ENCODE measurements around the gene ARHGAP23.
"Not testable (repeated sequence)": the region's sequence is repeated elsewhere in the genome, so short reads cannot be mapped to it uniquely, and the experiment has no call there.

Gene ARHGAP23

GRCh38 chr17:38461683-38462082 is 33.4 kb downstream of the ARHGAP23 start:
- DNase-seq, result no peak

DNA sequence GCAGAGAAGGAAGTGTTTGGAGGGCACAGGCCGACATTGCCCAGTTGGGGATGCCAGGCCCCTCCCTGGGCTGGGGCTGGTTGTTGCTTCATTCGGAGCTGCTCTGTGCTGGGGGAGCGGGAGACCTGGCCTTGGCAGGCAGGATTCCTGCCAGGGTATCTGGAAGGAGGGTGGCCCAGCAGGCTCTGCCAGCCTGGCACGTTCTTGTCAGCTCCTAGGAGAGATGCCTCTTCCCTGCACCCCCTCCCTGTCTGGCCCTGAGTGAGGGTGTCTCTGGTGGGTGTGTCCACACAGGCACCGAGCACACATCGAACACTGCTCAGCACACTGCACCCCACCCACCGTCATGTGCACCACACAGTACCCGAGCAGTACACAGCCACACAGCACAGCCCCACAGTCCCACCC is 35.2 kb downstream of the ARHGAP23 start:
- no peak for DNase-seq

DNA sequence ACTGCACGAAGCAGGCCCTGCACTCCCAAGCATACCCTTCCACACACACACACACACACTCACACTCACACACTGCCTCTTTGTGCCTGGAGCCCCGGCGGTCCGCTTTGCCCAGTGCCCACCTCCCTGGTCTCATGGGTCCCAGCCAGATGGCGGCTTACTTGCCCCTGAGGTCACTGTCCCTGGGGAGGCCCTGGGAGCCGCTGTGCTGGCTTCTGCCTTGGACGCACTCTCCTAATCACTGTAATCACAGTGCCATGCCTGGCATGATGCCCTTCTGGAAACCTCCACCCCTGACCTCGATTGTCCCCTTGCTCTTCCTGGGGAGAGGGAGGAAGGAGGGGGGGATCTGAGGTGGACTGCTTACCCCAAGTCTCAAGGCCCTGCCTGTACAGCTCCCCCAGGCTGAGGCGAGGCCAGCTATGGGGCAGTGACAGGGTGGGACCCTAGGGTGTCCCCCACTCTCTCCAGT is 36.0 kb downstream of the ARHGAP23 start:
- DNase-seq, result no peak

GRCh38 chr17:38464723-38465390 is 36.6 kb downstream of the ARHGAP23 start:
- no peak for DNase-seq

GRCh38 chr17:38465391-38466345 is 37.4 kb downstream of the ARHGAP23 start:
- DNase-seq, result no peak

DNA sequence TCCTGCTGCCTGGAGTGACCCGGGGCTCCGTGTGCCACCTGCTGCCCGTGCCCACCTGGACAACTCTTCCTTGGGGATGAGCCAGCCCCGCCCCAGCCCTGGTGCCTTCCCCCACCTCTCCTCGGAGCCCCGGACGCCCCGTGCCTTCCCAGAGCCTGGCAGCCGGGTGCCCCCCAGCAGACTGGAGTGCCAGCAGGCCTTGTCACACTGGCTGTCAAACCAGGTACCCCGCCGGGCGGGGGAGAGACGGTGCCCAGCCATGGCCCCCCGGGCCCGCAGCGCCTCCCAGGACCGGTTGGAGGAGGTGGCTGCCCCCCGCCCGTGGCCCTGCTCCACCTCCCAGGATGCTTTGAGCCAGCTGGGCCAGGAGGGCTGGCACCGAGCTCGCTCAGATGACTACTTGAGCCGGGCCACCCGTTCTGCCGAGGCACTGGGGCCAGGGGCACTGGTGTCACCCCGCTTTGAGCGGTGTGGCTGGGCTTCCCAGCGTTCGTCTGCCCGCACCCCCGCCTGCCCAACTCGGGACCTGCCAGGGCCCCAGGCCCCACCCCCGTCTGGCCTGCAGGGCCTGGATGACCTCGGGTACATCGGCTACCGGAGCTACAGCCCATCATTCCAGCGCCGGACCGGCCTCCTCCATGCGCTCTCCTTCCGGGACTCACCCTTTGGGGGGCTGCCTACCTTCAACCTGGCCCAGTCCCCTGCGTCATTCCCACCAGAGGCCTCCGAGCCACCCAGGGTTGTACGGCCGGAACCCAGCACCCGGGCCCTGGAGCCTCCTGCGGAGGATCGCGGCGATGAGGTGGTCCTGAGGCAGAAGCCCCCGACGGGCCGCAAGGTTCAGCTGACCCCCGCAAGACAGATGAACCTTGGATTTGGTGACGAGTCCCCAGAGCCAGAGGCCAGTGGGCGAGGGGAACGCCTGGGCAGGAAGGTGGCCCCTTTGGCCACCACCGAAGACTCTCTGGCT is 38.4 kb downstream of the ARHGAP23 start:
- DNase-seq, result no peak

- no peak for DNase-seq
Observed at GRCh38 chr17:38467491-38467890, 39.2 kb downstream of the ARHGAP23 start.

GRCh38 chr17:38469875-38470274 is 41.6 kb downstream of the ARHGAP23 start:
- DNase-seq, result no peak

DNA sequence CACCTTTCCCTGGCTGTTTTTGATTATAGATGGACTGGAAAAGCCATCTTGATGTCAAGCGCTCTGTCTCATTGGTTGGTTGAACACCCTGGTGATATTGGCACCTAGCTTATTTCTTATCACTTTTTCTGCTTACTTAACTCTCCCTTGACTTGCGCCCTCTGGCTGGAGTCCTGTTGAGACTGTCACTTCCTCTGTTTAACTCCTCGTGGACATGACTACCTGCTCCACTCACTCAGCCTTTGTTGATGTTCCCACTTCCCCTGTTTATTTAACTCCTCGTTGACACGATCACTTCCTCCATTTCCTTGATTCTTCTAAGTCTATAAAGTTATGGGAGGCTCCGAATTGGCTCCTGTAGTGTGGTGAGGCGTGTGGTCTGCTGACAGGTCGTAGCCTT is 43.0 kb downstream of the ARHGAP23 start:
- DNase-seq, result not testable (repeated sequence)

DNA sequence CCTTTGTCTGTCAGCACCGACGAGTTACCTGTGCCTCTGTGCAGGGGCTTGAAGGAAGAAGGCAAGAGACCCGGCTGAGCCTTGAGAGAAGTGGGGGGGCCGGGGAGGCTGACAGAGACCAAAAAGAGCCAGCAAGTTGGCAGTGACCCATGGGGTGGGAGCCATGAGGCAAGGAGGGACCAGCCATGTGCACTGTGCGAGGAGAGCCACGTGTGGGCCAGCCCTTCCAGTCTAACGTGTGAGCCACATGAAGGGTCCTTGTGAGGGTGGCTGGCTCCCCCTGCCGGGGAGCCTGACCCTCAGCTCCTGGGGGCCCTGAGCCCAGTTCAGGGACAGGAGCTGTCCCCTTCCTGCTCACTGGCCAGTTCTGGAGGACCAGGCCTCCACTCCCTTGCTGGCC is 46.4 kb downstream of the ARHGAP23 start:
- not testable (repeated sequence) for DNase-seq

GRCh38 chr17:38476549-38476948 is 48.3 kb downstream of the ARHGAP23 start:
- DNase-seq, result no peak

DNA sequence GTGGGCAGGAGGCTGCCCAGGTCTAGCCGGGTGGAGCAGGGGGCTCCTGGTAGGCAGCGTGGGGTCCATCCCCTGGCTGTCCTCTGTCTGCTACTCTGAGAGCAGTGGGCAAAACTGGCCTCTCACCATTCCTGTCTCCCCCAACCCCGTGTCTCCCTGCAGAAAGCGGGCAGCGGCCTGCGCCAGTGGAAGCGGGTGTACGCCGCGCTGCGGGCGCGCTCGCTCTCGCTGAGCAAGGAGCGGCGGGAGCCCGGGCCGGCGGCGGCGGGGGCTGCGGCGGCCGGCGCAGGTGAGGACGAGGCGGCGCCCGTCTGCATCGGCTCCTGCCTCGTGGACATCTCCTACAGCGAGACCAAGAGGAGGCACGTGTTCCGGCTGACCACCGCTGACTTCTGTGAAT is 49.2 kb downstream of the ARHGAP23 start:
- not testable (repeated sequence) for DNase-seq

DNA sequence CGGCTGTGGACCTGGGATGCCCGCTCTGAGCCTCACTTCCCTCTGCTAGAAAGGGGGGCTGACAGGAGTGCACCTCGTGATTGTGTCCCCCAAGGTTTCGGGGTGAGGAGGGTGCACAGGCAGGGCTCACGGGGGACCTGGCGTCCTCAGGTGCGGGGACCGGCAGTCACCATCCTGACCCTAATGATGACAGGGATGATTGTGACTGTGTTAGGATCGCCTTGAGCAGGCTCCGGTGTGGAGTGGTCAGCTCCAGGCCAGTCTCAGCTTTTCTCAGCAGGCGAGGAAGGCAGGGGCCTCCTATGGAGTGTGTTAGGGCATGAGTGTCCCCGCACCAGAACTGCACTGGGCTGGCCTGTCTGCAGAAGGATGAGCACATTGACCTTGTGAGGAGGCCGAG is 49.7 kb downstream of the ARHGAP23 start:
- not testable (repeated sequence) for DNase-seq

GRCh38 chr17:38478667-38479066 is 50.4 kb downstream of the ARHGAP23 start:
- not testable (repeated sequence) for DNase-seq

GRCh38 chr17:38482039-38482699 is 53.9 kb downstream of the ARHGAP23 start:
- DNase-seq, result not testable (repeated sequence)

GRCh38 chr17:38482700-38483043 is 54.4 kb downstream of the ARHGAP23 start:
- not testable (repeated sequence) for DNase-seq

DNA sequence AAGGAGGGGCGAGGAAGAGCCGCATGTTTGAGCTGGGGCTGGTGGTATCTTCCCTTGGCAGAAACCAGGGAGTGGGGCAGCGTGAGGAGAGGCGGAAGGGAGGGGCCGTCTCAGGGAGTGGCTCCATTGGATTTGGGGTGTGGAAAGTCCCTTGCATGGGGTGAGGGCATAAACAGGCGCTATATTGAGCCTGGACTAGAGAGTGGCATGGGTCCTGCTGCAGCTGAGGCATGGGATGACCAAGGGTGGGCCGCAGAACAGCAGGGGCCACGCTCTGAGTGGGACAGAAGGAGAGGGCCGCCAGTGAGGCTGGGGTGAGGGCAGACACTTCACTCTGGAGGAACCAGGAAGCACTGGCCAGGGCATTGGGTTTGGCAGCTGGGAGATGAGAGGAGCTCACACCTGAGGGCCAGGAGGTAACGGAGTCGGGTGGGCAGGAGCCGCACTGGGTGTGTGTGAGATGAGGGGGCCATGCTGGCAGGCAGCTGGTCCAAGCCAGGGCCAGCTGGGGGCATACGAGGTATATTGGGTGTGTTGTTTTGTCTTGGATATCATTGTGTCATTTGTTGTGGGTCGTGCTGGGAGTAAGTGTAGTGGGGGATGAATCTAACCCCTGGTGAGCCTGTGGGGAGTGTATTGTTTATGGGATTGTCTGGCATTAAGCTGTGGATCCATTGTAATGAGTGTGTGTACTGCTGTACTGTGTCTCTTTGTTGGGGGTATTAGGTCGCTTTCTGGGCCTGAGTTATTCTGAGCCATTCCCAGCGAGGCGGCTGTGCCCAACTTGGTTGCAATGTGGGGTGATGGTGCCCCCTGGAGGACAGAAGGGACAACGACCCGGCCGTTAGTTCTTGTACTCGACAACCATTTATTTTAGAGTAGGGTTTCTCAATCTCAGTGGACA is 56.2 kb downstream of the ARHGAP23 start:
- peak; percentile 58 to 61 for DNase-seq

- DNase-seq, result no peak
Observed at GRCh38 chr17:38485146-38485468, 56.8 kb downstream of the ARHGAP23 start.

GRCh38 chr17:38485681-38486298 is 57.5 kb downstream of the ARHGAP23 start:
- DNase-seq, result peak; percentile 24

- not testable (repeated sequence) for DNase-seq
Observed at GRCh38 chr17:38489774-38490173, 61.5 kb downstream of the ARHGAP23 start.
